IMR-90 (cell line): Measurements from ENCODE around the gene PI4KA. TPM values are rescaled to one million over a fixed set of nuclear protein-coding genes. Genes with fewer than 3 reads are reported as not detected.

Source experiments
- ATAC-seq: fragments of 200-7000 bp; cut with Tn5 transposase; 2 replicates; pipeline ENCODE4 v1.9.1; 2020; ENCODE audit warnings: low read depth, mild to moderate bottlenecking, moderate library complexity
- BruUV-seq: library from RNA; stranded (reverse); fragments of 400-500 nt; replicated peaks from 2 replicates; lab custom pipeline; 2021; lab: Mats Ljungman, UMichigan
- CTCF ChIA-PET: fragments of 300-600 bp; formaldehyde crosslinking; extraction: SDS; loops from one replicate; lab custom pipeline; 2021; ENCODE audit warnings: antibody characterized with exemption; lab: Yijun Ruan, JAX
- POLR2A ChIA-PET: fragments of 300-600 bp; sonication (Branson Sonifier 250); formaldehyde crosslinking; loops from one replicate; lab custom pipeline; 2022; ENCODE audit warnings: antibody characterized with exemption; ENCODE audit not compliant: unreplicated experiment; lab: Charles Lee
- DNase-seq: peaks from one replicate; pipeline ENCODE4 v3.0.0; 2013
- H2AFZ ChIP-seq: replicated peaks from 2 replicates; pipeline ENCODE3; 2013; ENCODE audit warnings: low read length, mild to moderate bottlenecking; ENCODE audit not compliant: poor library complexity
- H2AK5ac ChIP-seq: 2 replicates; pipeline ENCODE4 v1.6.1; 2013; ENCODE audit warnings: low read depth, low read length, inconsistent platforms
- H2AK9ac ChIP-seq: replicated peaks from 2 replicates; pipeline ENCODE3; 2013; ENCODE audit warnings: mild to moderate bottlenecking, low read depth, low read length, moderate library complexity; ENCODE audit not compliant: poor library complexity
- H2BK120ac ChIP-seq: 2 replicates; pipeline ENCODE4 v1.6.1; 2013; ENCODE audit warnings: low read depth, low read length, inconsistent platforms
- H2BK15ac ChIP-seq: 3 replicates; pipeline ENCODE4 v1.6.1; 2013; ENCODE audit warnings: low read depth, low read length, inconsistent platforms
- H2BK20ac ChIP-seq: 2 replicates; pipeline ENCODE4 v1.6.1; 2013; ENCODE audit warnings: low read depth, mild to moderate bottlenecking, inconsistent platforms, low read length, moderate library complexity
- H2BK5ac ChIP-seq: 2 replicates; pipeline ENCODE4 v1.6.1; 2013; ENCODE audit warnings: mild to moderate bottlenecking, low read depth, low read length, inconsistent platforms; ENCODE audit not compliant: poor library complexity, severe bottlenecking
- H3K14ac ChIP-seq: replicated peaks from 2 replicates; pipeline ENCODE4 v1.6.1; 2013; ENCODE audit warnings: low read depth, low read length, inconsistent platforms
- H3K18ac ChIP-seq: 2 replicates; pipeline ENCODE4 v1.6.1; 2013; ENCODE audit warnings: low read depth, low read length, control low read depth
- H3K23ac ChIP-seq: 2 replicates; pipeline ENCODE4 v1.6.1; 2013; ENCODE audit warnings: low read depth, low read length, inconsistent platforms
- H3K27ac ChIP-seq: 2 replicates; pipeline ENCODE4 v1.5.1; 2013; ENCODE audit warnings: mild to moderate bottlenecking, control low read depth, low read length; ENCODE audit not compliant: insufficient read depth
- H3K27me3 ChIP-seq: 2 replicates; pipeline ENCODE4 v1.6.1; 2013; ENCODE audit warnings: low read length; ENCODE audit not compliant: control insufficient read depth, insufficient read depth
- H3K36me3 ChIP-seq: 2 replicates; pipeline ENCODE4 v1.6.1; 2013; ENCODE audit warnings: low read length, mixed read lengths; ENCODE audit not compliant: control insufficient read depth, insufficient read depth
- H3K4ac ChIP-seq: 2 replicates; pipeline ENCODE4 v1.6.1; 2013; ENCODE audit warnings: low read depth, low read length, inconsistent platforms
- H3K4me1 ChIP-seq: 2 replicates; pipeline ENCODE4 v1.6.1; 2013; ENCODE audit warnings: low read length, mixed read lengths; ENCODE audit not compliant: control insufficient read depth, insufficient read depth
- H3K4me2 ChIP-seq: 2 replicates; pipeline ENCODE4 v1.6.1; 2013; ENCODE audit warnings: low read depth, mild to moderate bottlenecking, control low read depth, low read length, moderate library complexity
- H3K4me3 ChIP-seq: 2 replicates; pipeline ENCODE4 v1.5.1; 2013; ENCODE audit warnings: low read depth, mild to moderate bottlenecking, control low read depth, low read length, moderate library complexity; ENCODE audit not compliant: insufficient read depth
- H3K56ac ChIP-seq: 2 replicates; pipeline ENCODE4 v1.6.1; 2013; ENCODE audit warnings: low read length, inconsistent platforms; ENCODE audit not compliant: insufficient read depth; ENCODE audit errors: extremely low read depth
- H3K79me1 ChIP-seq, 2 experiments: 2 replicates each; pipeline ENCODE4 v1.6.1; 2013; ENCODE audit warnings: low read length in 2 of 2, inconsistent platforms in 1 of 2, low read depth in 1 of 2
- H3K9ac ChIP-seq: 2 replicates; pipeline ENCODE4 v1.6.1; 2013; ENCODE audit warnings: low read depth, low read length, control low read depth
- H3K9me1 ChIP-seq: 2 replicates; pipeline ENCODE4 v1.6.1; 2013; ENCODE audit warnings: low read length, inconsistent platforms; ENCODE audit not compliant: insufficient read depth
- H3K9me3 ChIP-seq: 2 replicates; pipeline ENCODE4 v1.6.1; 2013; ENCODE audit warnings: low read length; ENCODE audit not compliant: control insufficient read depth, insufficient read depth
- H4K20me1 ChIP-seq: 2 replicates; pipeline ENCODE4 v1.6.1; 2013; ENCODE audit warnings: low read length, inconsistent platforms; ENCODE audit not compliant: insufficient read depth
- H4K5ac ChIP-seq: 2 replicates; pipeline ENCODE4 v1.6.1; 2013; ENCODE audit warnings: mild to moderate bottlenecking, low read depth, low read length, control low read depth
- H4K8ac ChIP-seq, 2 experiments: 2 replicates each; pipeline ENCODE4 v1.6.1; 2013; ENCODE audit warnings: low read depth in 2 of 2, low read length in 2 of 2, control low read depth in 1 of 2, inconsistent platforms in 1 of 2
- H4K91ac ChIP-seq: 2 replicates; pipeline ENCODE4 v1.6.1; 2013; ENCODE audit warnings: low read depth, low read length, inconsistent platforms; ENCODE audit not compliant: insufficient read depth
- CHD1 ChIP-seq: IDR thresholded peaks from 2 replicates; pipeline ENCODE4 v1.6.1; 2012; ENCODE audit warnings: low read depth, low read length, improper control_type of control experiment
- CTCF ChIP-seq: conservative IDR thresholded peaks from 2 replicates; pipeline ENCODE4 v1.5.1; 2012; ENCODE audit warnings: mild to moderate bottlenecking, low read depth, low read length, improper control_type of control experiment
- ELK1 ChIP-seq: fragments of 150-350 bp; IDR thresholded peaks from 2 replicates; pipeline ENCODE4 v1.6.1; 2016; ENCODE audit warnings: low read depth, mild to moderate bottlenecking, low read length, moderate library complexity, borderline replicate concordance
- MAFK ChIP-seq: IDR thresholded peaks from 2 replicates; pipeline ENCODE4 v1.6.1; 2012; ENCODE audit warnings: low read depth, low read length, improper control_type of control experiment
- MXI1 ChIP-seq: IDR thresholded peaks from 2 replicates; pipeline ENCODE4 v1.6.1; 2012; ENCODE audit warnings: low read depth, mild to moderate bottlenecking, low read length, moderate library complexity, borderline replicate concordance
- NFE2L2 ChIP-seq: fragments of 150-350 bp; IDR thresholded peaks from 2 replicates; pipeline ENCODE4 v1.6.1; 2016; ENCODE audit warnings: low read depth, mild to moderate bottlenecking, low read length
- RAD21 ChIP-seq: IDR thresholded peaks from 2 replicates; pipeline ENCODE4 v1.6.1; 2012; ENCODE audit warnings: low read length, improper control_type of control experiment
- SMC3 ChIP-seq: fragments of 150-350 bp; IDR thresholded peaks from 2 replicates; pipeline ENCODE4 v1.6.1; 2016; ENCODE audit warnings: low read depth, mild to moderate bottlenecking, antibody characterized with exemption, low read length, moderate library complexity
- USF2 ChIP-seq: fragments of 150-350 bp; IDR thresholded peaks from 2 replicates; pipeline ENCODE4 v1.6.1; 2017; ENCODE audit warnings: mild to moderate bottlenecking, antibody characterized with exemption, low read length, low read depth
- WGBS, 2 experiments: methylation state at CpG; one replicate each; pipeline versions ENCODE4 v1.1.5 to v1.1.7; 2013; ENCODE audit warnings: missing lambda C conversion rate in 2 of 2; ENCODE audit not compliant: insufficient read length in 1 of 2; ENCODE audit errors: extremely low coverage in 2 of 2; 5-methylcytosine and 5-hydroxymethylcytosine counted together
- dilution Hi-C: fragments of 300-500 bp; cut with HindIII; formaldehyde crosslinking; loops from one replicate; pipeline ENCODE4 v1.14.3; 2018; ENCODE audit warnings: low sequenced_read_pairs; ENCODE audit not compliant: unreplicated experiment
- in situ Hi-C: fragments of 300-500 bp; cut with MboI; formaldehyde crosslinking; loops from 3 replicates; pipeline ENCODE4 v1.14.3; 2019; ENCODE audit warnings: low sequenced_read_pairs, inconsistent platforms, mixed read lengths
- intact Hi-C: fragments of 100-400 bp; cut with micrococcal nuclease; formaldehyde crosslinking; loops from 2 replicates; pipeline ENCODE4 v1.10.0; 2022
- polyA plus RNA-seq, 3 experiments: library from polyadenylated mRNA; depleted of rRNA; stranded (reverse); fragments of >200 nt; gene quantifications; 2 replicates each; pipeline ENCODE4 v1.2.3, GENCODE V29; 2012; ENCODE audit warnings: low replicate concordance in 1 of 3
- total RNA-seq: library from RNA; depleted of rRNA; stranded (reverse); fragments of >200 nt; gene quantifications from 2 replicates; pipeline ENCODE4 v1.2.3, GENCODE V29; 2012

Gene PI4KA
- total and polyA plus RNA-seq, 2 of the 4 experiments (the other 2 are of a cell fraction), result 16.8 to 35.5 TPM

DNA sequence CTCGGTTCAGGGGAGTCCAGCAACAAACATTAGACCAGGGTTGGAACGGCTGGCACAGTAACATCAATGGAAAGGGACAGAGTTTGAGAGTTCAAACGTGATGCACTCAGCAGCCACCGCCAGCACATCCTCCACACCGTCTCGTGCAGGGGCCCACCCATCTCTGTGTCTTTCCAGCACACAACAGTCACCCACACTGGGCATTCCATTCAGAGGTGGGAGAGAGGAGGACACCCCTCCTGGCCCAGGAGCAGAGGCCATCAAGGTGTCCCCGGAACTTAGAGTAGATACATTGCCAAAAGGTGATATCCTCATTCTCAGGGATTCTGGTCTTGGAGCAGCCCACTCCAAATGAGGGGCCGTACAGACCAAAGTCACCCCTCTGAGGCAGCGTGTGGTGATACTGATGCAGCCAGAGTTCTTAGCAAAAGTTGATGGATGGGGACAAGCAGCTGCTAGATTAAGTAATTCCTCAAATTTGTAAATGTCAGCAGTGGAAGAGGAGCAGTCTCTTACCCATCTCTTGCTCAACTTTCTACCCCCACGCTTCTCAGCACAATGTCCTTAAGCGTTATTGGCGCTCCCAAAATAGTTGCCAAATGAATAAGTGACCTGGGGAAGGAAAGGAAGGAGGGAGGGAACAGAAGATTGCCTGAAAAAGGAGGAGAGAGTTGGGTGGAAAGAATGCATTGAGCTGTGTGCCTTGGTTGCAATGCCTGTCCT lies 5.7 kb upstream of the PI4KA start (continued):
- TF ChIP-seq USF2, result no peak

DNA sequence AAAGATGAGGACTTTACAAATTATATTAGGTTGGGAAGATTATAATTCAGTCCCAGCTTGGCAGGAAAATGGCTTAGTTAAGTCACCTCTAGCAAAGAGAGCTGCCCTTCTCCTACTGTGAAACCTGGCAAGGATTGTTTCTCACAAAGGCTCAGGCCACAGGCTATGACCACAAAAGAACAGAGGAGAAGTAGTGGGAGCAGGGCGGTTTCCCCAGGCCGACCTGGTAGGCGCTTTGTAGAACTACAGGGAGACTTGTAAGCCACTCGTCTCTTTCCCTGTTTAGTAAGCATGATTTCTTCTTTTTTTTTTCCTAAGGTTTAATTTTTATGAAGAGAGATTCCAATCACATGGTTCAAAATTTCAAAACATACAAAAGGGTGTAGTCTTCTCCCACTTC lies 4.8 kb upstream of the PI4KA start:
- POLR2A ChIA-PET, result no interaction called here
- in situ Hi-C loops (no loop called here), intact Hi-C loops (no loop called here)

More for the DNA sequence above, 4.8 kb upstream of the PI4KA start:
- H2BK5ac ChIP-seq, result no peak overlapping the region
- TF ChIP-seq CHD1 (no peak), ELK1 (no peak), CTCF (no peak), RAD21 (no peak), MXI1 (no peak), SMC3 (no peak), MAFK (no peak), NFE2L2 (no peak)
- peaks cover 15% of the 10 kb centered on the region for H4K20me1 ChIP-seq
- peaks cover 36 to 73% of the 10 kb centered on the region in 2 experiments for H3K79me1 ChIP-seq
- no peak for DNase-seq
- WGBS, 2 experiments, result no CpG with 5 or more reads among the region's 4 CpGs
- H3K14ac ChIP-seq, result no peak overlapping the region
- no peak overlapping the region for H4K8ac ChIP-seq
- H3K27ac ChIP-seq, result no peak overlapping the region
- no peak overlapping the region for H2AK9ac ChIP-seq
- H2AFZ ChIP-seq, result no peak overlapping the region
- H4K5ac ChIP-seq, result no peak overlapping the region
- H3K4ac ChIP-seq, result no peak overlapping the region
- no peak overlapping the region for H3K9ac ChIP-seq
- no peak overlapping the region for H2BK120ac ChIP-seq
- H2AK5ac ChIP-seq, result no peak overlapping the region
- dilution Hi-C loops, result no loop called here
- no TSS peak for BruUV-seq
- no peak overlapping the region for H3K56ac ChIP-seq
- H2BK20ac ChIP-seq, result no peak overlapping the region
- no peak overlapping the region for H2BK15ac ChIP-seq
- no peak overlapping the region for H3K4me3 ChIP-seq
- H3K18ac ChIP-seq, result no peak overlapping the region
- no peaks in the 10 kb centered on the region for H3K9me3 ChIP-seq
- CTCF ChIA-PET, result interaction anchor here (0.6 kb wide), 1 partner anchor 93 kb away, joined by 5 read pairs; no protein-coding TSS in a partner anchor
- H3K36me3 ChIP-seq, result peaks cover 12% of the 10 kb centered on the region; the same call in 1 of the 2 replicates
- H3K4me1 ChIP-seq, result peaks cover 26% of the 10 kb centered on the region
- H4K91ac ChIP-seq, result no peak overlapping the region
- no peak overlapping the region for H3K23ac ChIP-seq
- H3K4me2 ChIP-seq, result no peak overlapping the region
- ATAC-seq, result no peak
- no peaks in the 10 kb centered on the region for H3K27me3 ChIP-seq
- peaks cover 40% of the 10 kb centered on the region for H3K9me1 ChIP-seq
